H4 (cell line): Measurements from ENCODE around the gene PXDC1. TPM values are rescaled to one million over a fixed set of nuclear protein-coding genes. Genes with fewer than 3 reads are reported as not detected.
A peak's percentile ranks its signal among the peaks of the same experiment; 100 is the strongest.
"Not testable (repeated sequence)": the region's sequence is repeated elsewhere in the genome, so short reads cannot be mapped to it uniquely, and the experiment has no call there.

Experiments
- DNase-seq: peaks from one replicate; pipeline ENCODE4 v3.0.0-alpha.2; 2015; ENCODE audit warnings: low spot score
- total RNA-seq: library from RNA; depleted of rRNA; stranded (reverse); fragments of >200 nt; shearing (Covaris generic); gene quantifications from 2 replicates; pipeline ENCODE4 v1.2.3, GENCODE V29; 2014

The PXDC1 gene
- total RNA-seq, 1 experiment from 2014 or later = 13.7 TPM

- DNase-seq = peak; percentile 62
These were observed 19.0 kb downstream of the PXDC1 start for GRCh38 chr6:3732345-3733141.

DNA sequence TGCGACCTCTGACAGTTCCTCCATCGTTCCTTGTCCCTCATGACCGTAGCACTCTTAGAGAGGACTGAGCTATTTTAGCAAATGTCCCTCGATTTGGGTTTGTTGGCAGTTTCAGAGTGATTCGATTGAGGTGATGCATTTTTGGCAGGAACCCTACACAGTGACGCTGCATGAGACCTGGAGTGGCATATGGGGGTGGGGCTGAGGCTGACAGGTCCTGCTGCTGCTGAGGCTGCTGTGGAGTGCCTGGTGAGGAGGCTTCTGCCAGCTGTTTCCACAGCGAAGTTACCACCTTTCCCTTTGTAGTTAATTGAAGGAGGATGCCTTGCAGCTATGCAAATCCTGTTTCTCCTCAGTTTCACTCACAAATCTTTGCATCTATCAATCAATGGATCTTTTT, 19.8 kb downstream of the PXDC1 start:
- DNase-seq = no peak

DNA sequence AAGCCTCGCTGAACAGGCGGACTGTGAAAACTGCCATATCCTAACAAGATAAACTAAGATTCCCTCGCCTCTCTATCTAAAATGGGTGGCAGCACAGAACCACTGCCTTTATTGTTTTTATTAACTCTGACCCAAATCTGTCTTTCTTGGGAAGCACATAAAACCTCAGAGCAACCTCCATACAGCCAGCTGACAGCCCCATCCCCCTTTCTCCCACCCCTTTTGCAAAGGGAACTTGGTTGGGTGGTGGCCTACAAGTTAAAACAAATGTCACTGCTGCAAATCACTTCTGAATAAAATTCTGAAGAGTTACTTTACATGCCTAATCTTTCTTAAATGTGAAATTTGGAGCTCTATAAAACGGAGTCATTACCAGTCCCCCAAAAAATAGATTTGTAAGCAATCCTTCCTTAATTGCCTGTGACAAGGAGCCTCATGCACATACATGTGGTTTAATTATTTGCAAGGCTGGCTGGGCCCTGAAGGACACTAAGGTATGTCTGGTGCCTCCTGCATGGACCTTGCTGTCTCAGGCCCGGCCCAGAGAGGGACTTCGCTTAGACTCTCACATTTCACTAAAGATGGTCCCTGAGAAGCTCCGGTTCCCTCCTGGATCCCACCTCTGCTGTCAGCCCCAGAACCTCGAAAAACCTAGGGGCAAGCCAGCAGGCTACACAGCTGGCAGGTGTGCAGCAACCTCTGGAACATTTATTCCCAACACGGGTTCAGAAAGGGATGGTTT, 21.7 kb downstream of the PXDC1 start:
- no peak for DNase-seq

GRCh38 chr6:3727593-3728108, 23.9 kb downstream of the PXDC1 start:
- no peak for DNase-seq

DNA sequence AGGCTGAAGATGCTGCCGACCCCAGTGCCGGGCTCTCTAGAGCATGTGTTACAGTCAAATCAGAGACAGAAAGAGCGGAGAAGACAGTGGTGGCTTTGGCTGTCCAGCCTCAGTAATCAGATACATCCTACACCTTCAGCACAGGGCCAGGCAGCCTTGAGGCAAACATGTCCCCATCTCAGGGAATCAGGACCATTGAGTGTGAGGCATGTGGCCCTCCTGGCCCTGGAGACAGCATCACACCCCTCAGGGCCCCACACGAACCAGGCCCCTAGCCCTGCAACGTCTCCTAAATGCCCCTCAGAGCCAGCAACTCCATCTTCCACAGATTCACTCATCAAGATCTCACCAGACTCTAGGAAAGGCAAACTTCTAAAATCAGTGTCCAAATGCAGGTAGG, 24.5 kb downstream of the PXDC1 start:
- no peak for DNase-seq

DNA sequence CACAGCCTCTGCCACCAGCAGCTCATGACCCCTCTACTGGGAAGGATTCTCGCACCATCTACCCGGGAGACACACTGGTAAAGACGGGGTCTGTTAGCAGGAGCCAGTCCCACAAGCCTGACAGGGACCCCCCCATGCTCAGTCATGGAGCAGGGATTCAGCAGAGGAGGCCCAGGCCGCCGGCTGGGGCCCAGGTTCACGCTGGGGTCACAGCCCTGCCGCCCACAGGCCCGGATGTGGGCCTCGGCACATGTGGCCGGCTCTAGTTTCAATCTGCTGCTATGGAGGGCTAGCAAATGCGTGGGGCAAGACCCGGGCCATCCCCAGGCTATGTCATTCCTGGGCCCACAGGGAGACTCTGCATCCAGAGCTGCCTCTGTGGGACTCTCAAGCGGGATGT, 25.1 kb downstream of the PXDC1 start:
- no peak for DNase-seq

GRCh38 chr6:3725145-3726047, 26.1 kb downstream of the PXDC1 start:
- DNase-seq = no peak

GRCh38 chr6:3724451-3725144, 26.9 kb downstream of the PXDC1 start:
- no peak for DNase-seq

- no peak for DNase-seq
These were observed 27.5 kb downstream of the PXDC1 start for GRCh38 chr6:3723966-3724365.

DNA sequence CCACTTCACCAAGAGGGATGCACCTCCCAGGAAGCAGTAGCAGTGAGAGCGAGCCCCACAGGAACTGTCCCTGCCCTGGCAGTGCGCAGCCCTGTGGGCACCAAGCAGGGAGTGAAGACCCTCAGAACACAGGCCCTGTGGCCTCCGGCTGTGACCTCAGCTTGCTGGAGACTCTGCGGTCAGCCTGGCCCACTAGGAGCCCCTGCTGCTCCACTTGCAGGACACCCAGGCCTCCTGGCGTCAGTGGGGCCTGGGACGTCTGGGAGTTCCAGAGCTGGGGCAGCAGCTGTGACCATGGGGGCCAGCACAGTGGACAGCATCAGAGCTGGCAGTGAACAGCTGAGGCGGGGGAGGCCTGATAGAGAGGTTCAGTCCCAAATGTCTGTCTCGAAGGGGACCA, 28.3 kb downstream of the PXDC1 start:
- DNase-seq = no peak

DNA sequence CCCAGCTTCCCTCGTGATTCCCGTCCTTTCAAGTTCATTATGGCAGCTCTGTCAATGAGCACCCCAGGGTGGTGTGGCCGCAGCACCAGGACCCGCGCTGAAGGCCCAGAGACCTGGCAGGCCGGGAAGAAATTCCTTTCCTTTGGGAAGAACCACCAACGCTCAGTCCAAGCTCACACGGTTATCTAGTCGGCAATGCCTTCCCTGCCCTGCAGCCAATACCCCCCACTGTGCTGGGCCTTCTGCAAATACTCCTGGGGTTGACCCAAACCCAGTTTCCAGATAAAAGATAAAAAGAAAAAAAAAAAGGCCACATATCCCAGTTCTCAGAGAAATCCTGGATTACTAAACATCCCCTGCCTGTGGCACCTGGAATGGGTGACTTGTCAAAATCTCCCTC, 28.7 kb downstream of the PXDC1 start:
- DNase-seq = no peak

DNA sequence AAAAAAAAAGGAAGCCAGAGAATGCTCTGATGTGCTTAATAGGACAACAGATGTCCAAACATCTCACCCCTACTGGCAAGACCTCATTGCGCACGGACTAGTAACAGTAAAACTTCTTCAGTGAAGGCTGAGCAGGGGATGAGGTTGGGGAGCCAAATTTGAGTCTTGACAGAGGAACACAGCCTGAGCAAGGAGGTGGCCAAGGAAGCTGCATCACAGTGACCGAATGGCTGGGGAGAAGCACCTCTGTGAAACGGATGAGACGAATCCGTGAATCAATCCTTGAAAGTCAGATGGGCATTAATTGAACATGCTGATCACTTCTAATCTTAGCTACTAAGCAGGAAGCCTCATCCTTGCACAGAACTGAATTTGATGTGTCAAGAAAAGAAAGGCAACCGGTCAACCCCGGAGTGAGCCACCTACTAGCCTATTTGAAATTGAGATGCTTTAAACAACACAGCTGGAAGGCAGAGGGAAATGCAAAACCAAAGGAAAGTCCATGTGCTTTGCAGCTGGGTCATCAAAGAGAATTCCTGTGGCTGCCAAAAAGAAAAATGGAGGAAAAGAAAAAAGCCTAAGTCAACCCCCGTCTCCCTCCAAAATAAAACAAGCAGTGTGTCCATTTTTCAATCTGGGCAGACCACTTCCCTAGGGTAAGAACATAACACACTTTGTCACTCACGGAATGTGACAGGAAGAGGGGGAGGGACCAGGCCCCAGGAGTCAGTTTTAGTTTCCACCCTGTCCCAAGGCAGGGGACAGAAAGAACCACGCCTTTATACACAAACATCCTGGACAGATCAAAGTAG, 29.5 kb downstream of the PXDC1 start:
- no peak for DNase-seq

- not testable (repeated sequence) for DNase-seq
These were observed 30.7 kb downstream of the PXDC1 start for GRCh38 chr6:3720770-3721169.

GRCh38 chr6:3719462-3720308, 31.8 kb downstream of the PXDC1 start:
- DNase-seq = no peak

- no peak for DNase-seq
These were observed 33.1 kb downstream of the PXDC1 start for GRCh38 chr6:3718407-3718806.

- DNase-seq = no peak
These were observed 36.2 kb downstream of the PXDC1 start for GRCh38 chr6:3715285-3715684.

- no peak for DNase-seq
These were observed 36.7 kb downstream of the PXDC1 start for GRCh38 chr6:3714768-3715167.

GRCh38 chr6:3714111-3714510, 37.4 kb downstream of the PXDC1 start:
- no peak for DNase-seq

- no peak for DNase-seq
These were observed 38.5 kb downstream of the PXDC1 start for GRCh38 chr6:3712827-3713665.
